ENCODE measurements around the gene APCDD1L. TPM values are rescaled to one million over a fixed set of nuclear protein-coding genes. Genes with fewer than 3 reads are reported as not detected.

Gene APCDD1L
- total and polyA plus RNA-seq, 4 donors, result 1.3 to 14.6 (median 2.0) TPM

DNA sequence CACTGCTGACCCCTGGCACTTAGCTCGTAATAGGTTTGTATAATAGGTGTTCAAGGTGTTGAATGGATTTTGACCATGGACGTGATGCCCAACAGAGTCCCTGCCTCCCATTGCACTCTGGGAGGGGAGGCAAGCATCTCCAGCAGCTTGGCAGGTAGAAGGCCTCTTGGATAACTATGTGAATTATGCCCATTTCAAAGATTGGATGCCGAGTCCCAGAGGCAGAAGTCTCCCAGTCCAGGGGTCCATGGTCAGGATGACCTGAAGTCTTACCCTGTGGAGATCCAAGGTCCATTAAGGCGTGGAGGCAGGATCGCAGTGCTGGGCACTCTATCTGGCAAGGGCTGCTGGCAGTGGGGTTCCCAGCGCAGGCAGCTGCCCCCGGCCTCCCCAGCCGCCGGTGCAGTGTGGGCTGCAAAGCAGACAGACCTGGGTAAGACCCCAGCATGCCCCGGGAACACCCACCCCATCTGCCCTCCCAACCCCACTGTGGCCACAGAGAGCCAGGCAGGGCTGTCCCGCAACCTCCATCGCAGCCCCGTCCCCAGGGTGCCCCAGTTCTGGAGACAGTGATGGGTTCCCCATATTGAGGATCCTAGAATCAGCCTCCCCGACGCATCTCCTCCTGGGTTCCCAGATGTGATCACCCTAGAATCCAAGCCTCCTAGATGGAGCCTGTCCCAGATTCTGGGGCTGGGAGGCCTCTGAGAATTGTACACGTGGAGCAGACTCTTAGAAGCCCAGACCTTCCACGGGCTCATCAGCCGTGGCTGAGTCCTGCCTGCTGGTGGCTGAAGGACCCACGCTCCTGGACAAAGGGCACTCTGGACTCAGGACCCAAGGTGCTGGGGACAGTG is 44.6 kb downstream of the APCDD1L start:
- ATAC-seq (ENCODE audit: low FRiP score), result no peak
- intact Hi-C loops (cut with DNase I), result no loop called here
- Histone ChIP-seq H3K4me1 (ENCODE audit: control insufficient read depth in 1 of 2, insufficient read depth in 2 of 2, low read length in 2 of 2) (no peaks in the 10 kb centered on the region), H3K9me3 (ENCODE audit: control insufficient read depth, low read length) (no peaks in the 10 kb centered on the region), H3K36me3 (ENCODE audit: control insufficient read depth in 1 of 2, insufficient read depth in 2 of 2, low read length in 1 of 2) (no peaks in the 10 kb centered on the region), H3K27me3 (ENCODE audit: control insufficient read depth in 1 of 2, insufficient read depth in 2 of 2, low read length in 1 of 2) (no peaks in the 10 kb centered on the region), H3K4me3 (ENCODE audit: low read length in 2 of 2) (no peak overlapping the region), H3K27ac (ENCODE audit: low read depth in 1 of 2, low read length in 2 of 2) (no peak overlapping the region)
- 93% methylated on average over 19 of the region's 19 CpGs for WGBS, 2 donors
- DNase-seq, result no peak

DNA sequence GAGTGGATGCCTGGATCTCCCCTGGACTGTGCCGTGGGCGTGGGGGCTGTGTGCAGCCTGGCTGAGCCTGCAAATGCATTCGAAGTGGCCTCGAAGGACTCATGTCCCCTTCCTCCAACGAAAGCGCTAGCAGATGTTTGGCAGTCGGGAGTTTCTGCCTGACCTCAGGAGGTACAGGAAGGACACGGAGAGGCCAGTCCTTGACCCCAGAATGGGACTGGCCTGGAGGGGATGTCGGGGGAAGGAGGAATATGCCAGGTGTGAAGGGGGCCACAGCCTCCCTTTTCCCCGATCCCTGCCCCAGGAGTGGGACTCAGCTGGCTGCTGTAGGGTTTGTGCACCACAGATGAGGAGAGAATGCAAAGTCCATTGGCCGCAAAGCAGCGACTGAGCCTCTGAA is 45.6 kb downstream of the APCDD1L start:
- Histone ChIP-seq H3K4me3 (ENCODE audit: low read length in 2 of 2) (no peak overlapping the region), H3K27me3 (ENCODE audit: control insufficient read depth in 1 of 2, insufficient read depth in 2 of 2, low read length in 1 of 2) (no peaks in the 10 kb centered on the region), H3K4me1 (ENCODE audit: control insufficient read depth in 1 of 2, insufficient read depth in 2 of 2, low read length in 2 of 2) (no peaks in the 10 kb centered on the region), H3K9me3 (ENCODE audit: control insufficient read depth, low read length) (no peaks in the 10 kb centered on the region), H3K27ac (ENCODE audit: low read depth in 1 of 2, low read length in 2 of 2) (no peak overlapping the region), H3K36me3 (ENCODE audit: control insufficient read depth in 1 of 2, insufficient read depth in 2 of 2, low read length in 1 of 2) (no peaks in the 10 kb centered on the region)
- WGBS, 2 donors, result 89 to 90% methylated on average over 12 of the region's 12 CpGs
- no peak for ATAC-seq (ENCODE audit: low FRiP score)
- intact Hi-C loops (cut with DNase I), result no loop called here
- DNase-seq, result no peak

DNA sequence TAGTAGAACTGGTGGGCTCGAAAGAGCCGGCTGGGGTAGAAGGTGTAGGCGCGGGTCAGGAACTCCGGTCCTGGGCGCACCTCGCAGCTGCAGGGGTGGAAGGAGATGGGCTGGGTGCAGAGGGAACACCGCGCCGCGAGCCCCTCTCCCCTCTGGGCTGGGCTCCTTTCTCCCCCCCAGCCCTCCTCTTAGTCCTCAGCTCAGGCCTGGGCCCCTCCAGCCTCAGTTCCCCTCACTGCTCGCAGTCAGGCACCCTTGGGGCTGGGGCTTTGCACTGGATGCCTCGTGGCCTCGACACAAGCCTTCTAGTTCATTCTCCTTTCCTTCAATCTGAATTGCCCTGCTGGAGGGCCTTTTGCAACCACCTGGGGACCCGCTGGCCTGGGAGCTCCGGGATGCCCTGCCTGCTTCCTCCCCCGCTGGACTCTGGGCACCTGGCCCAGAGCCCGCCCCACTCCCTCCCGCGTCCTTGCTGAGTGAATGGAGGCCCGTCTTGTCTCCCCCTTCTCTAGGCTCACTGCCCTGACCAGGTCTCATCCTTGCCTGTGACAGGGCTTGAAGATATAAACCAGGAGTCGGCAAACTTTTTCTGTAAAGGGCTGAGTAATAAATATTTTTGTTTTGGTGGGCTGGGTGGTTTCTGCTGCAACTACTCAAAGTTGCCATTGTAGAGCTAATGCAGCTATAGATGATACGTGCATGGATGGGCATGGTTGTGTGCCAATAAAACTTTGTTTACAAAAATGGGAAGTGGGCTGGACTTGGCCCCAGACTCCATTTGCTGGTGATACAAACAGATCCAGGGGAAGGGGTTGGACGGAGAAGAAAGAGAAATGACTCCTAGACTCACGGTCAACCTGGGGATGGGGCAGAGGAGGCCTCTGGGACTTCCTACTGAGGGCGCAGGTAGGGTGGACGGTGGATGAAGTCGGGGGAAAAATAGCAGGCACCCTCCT is 47.3 kb downstream of the APCDD1L start:
- ATAC-seq (ENCODE audit: low FRiP score) (no peak), DNase-seq (no peak)
- Histone ChIP-seq H3K27me3 (ENCODE audit: control insufficient read depth in 1 of 2, insufficient read depth in 2 of 2, low read length in 1 of 2) (no peaks in the 10 kb centered on the region), H3K4me3 (ENCODE audit: low read length in 2 of 2) (no peak overlapping the region), H3K27ac (ENCODE audit: low read depth in 1 of 2, low read length in 2 of 2) (no peak overlapping the region), H3K36me3 (ENCODE audit: control insufficient read depth in 1 of 2, insufficient read depth in 2 of 2, low read length in 1 of 2) (no peaks in the 10 kb centered on the region), H3K4me1 (ENCODE audit: control insufficient read depth in 1 of 2, insufficient read depth in 2 of 2, low read length in 2 of 2) (no peaks in the 10 kb centered on the region), H3K9me3 (ENCODE audit: control insufficient read depth, low read length) (no peaks in the 10 kb centered on the region)
- 80 to 81% methylated on average over 26 to 28 of the region's 28 CpGs for WGBS, 2 donors
- intact Hi-C loops (cut with DNase I), result no loop called here

DNA sequence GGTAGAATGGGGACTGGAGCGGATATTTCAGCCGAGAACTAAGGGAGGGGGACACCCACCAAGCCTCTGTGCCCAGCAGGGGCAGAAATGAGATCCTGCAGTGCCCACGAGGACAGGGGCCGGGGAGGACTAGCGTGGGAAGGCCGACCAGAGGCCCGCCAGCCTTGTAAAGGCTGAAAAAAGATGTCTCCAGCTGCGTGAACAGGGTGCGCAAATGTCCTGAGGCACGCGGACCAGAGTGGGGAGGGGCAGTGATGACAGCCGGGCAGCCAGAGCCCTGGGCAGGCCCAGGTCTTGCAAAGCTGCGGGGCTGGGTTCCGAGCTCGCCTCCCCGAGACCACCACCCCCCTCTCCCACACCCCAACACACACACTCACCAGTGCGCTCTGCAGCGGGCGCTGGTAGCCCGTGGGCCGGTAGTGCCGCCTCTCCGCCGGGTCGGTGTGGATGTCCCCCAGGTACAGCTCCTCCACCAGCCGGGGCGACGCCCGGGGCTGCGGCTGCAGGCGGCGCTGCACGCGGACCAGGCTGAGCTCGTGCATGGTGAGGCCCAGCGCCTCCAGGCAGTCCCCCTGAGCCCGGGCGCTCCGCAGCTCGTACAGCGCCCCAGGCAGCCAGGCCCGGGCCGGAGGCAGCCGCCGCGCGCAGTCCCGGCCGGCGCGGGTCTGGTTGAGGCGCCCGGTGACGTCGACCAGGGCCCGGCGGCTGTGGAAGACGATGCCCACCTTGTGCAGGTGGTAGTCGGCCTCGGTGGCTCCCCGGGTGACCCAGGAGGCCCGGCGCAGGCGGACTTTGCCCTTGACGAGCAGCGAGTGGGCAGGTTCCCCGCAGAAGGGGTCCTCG is 48.2 kb downstream of the APCDD1L start:
- intact Hi-C loops (cut with DNase I), result no loop called here
- WGBS, 2 donors, result 57 to 59% methylated on average over 68 of the region's 68 CpGs
- no peak for ATAC-seq (ENCODE audit: low FRiP score)
- no peaks in the 10 kb centered on the region for H3K27me3 ChIP-seq (ENCODE audit: control insufficient read depth in 1 of 2, insufficient read depth in 2 of 2, low read length in 1 of 2)
- H3K4me1 ChIP-seq (ENCODE audit: control insufficient read depth in 1 of 2, insufficient read depth in 2 of 2, low read length in 2 of 2), result no peaks in the 10 kb centered on the region
- no peak overlapping the region for H3K4me3 ChIP-seq (ENCODE audit: low read length in 2 of 2)
- H3K36me3 ChIP-seq (ENCODE audit: control insufficient read depth in 1 of 2, insufficient read depth in 2 of 2, low read length in 1 of 2), result no peaks in the 10 kb centered on the region
- H3K27ac ChIP-seq (ENCODE audit: low read depth in 1 of 2, low read length in 2 of 2), result no peak overlapping the region
- DNase-seq, result no peak
- no peaks in the 10 kb centered on the region for H3K9me3 ChIP-seq (ENCODE audit: control insufficient read depth, low read length)

GRCh38 chr20:58466095-58466708 is 49.0 kb downstream of the APCDD1L start:
- Histone ChIP-seq H3K36me3 (ENCODE audit: control insufficient read depth in 1 of 2, insufficient read depth in 2 of 2, low read length in 1 of 2) (no peaks in the 10 kb centered on the region), H3K4me1 (ENCODE audit: control insufficient read depth in 1 of 2, insufficient read depth in 2 of 2, low read length in 2 of 2) (no peaks in the 10 kb centered on the region), H3K4me3 (ENCODE audit: low read length in 2 of 2) (no peak overlapping the region), H3K27ac (ENCODE audit: low read depth in 1 of 2, low read length in 2 of 2) (no peak overlapping the region), H3K27me3 (ENCODE audit: control insufficient read depth in 1 of 2, insufficient read depth in 2 of 2, low read length in 1 of 2) (no peaks in the 10 kb centered on the region), H3K9me3 (ENCODE audit: control insufficient read depth, low read length) (no peaks in the 10 kb centered on the region)
- no peak for ATAC-seq (ENCODE audit: low FRiP score)
- no peak for DNase-seq
- WGBS, 2 donors, result 95 to 97% methylated on average over 27 of the region's 27 CpGs
- intact Hi-C loops (cut with DNase I), result no loop called here

DNA sequence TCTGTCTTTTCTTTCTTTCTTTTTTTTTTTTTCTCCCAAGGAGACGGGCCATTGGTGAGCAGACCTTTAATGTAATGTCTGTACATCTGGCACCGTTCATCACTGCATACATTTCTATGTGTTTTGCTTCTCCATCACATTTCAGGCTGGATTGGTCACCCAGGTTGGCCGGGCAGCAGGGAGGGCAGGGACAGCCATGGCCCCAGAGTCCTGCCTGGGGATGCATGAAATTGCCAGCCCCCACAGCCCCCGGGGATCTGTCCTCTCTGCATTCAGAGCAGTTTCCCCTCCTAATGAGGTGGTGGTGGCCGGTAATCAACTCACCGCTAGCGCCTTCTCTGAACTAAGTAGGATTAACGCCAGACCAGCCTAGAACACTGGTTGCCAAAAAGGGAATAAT is 50.4 kb downstream of the APCDD1L start:
- Histone ChIP-seq H3K27me3 (ENCODE audit: control insufficient read depth in 1 of 2, insufficient read depth in 2 of 2, low read length in 1 of 2) (no peaks in the 10 kb centered on the region), H3K9me3 (ENCODE audit: control insufficient read depth, low read length) (no peaks in the 10 kb centered on the region), H3K4me1 (ENCODE audit: control insufficient read depth in 1 of 2, insufficient read depth in 2 of 2, low read length in 2 of 2) (no peaks in the 10 kb centered on the region), H3K4me3 (ENCODE audit: low read length in 2 of 2) (no peak overlapping the region), H3K36me3 (ENCODE audit: control insufficient read depth in 1 of 2, insufficient read depth in 2 of 2, low read length in 1 of 2) (no peaks in the 10 kb centered on the region), H3K27ac (ENCODE audit: low read depth in 1 of 2, low read length in 2 of 2) (no peak overlapping the region)
- intact Hi-C loops (cut with DNase I), result no loop called here
- 77% methylated on average over 8 of the region's 8 CpGs for WGBS, 2 donors
- DNase-seq (no peak), ATAC-seq (ENCODE audit: low FRiP score) (no peak)

GRCh38 chr20:58463256-58463655 is 51.9 kb downstream of the APCDD1L start:
- no peak for ATAC-seq (ENCODE audit: low FRiP score)
- DNase-seq, result no peak
- no peaks in the 10 kb centered on the region for H3K27me3 ChIP-seq (ENCODE audit: control insufficient read depth in 1 of 2, insufficient read depth in 2 of 2, low read length in 1 of 2)
- H3K4me1 ChIP-seq (ENCODE audit: control insufficient read depth in 1 of 2, insufficient read depth in 2 of 2, low read length in 2 of 2), result no peaks in the 10 kb centered on the region
- H3K9me3 ChIP-seq (ENCODE audit: control insufficient read depth, low read length), result no peaks in the 10 kb centered on the region
- H3K36me3 ChIP-seq (ENCODE audit: control insufficient read depth in 1 of 2, insufficient read depth in 2 of 2, low read length in 1 of 2), result no peaks in the 10 kb centered on the region
- 88 to 90% methylated on average over 10 of the region's 10 CpGs for WGBS, 2 donors
- no peak overlapping the region for H3K27ac ChIP-seq (ENCODE audit: low read depth in 1 of 2, low read length in 2 of 2)
- no peak overlapping the region for H3K4me3 ChIP-seq (ENCODE audit: low read length in 2 of 2)
- intact Hi-C loops (cut with DNase I), result no loop called here

DNA sequence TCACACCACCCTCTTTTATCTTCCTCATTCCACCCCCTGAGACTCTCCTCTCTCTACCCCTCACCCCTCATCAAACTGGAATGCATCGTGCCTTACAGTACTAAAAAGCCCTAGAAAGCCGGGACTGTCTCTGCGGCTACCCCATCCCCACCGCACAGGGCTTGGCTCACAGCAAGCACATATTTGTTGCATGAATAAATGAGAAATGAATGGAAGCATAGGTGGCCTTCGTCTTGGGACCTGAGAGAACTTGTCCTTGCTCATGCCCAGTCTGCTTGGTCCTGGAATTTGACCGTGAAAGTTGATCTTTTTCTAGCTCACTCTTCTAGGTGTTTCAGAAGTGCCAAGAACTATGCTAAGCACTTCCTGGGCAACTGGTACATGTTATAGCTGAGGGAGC is 53.3 kb downstream of the APCDD1L start:
- Histone ChIP-seq H3K9me3 (ENCODE audit: control insufficient read depth, low read length) (no peaks in the 10 kb centered on the region), H3K4me3 (ENCODE audit: low read length in 2 of 2) (no peak overlapping the region), H3K27me3 (ENCODE audit: control insufficient read depth in 1 of 2, insufficient read depth in 2 of 2, low read length in 1 of 2) (no peaks in the 10 kb centered on the region), H3K36me3 (ENCODE audit: control insufficient read depth in 1 of 2, insufficient read depth in 2 of 2, low read length in 1 of 2) (no peaks in the 10 kb centered on the region), H3K27ac (ENCODE audit: low read depth in 1 of 2, low read length in 2 of 2) (no peak overlapping the region), H3K4me1 (ENCODE audit: control insufficient read depth in 1 of 2, insufficient read depth in 2 of 2, low read length in 2 of 2) (no peaks in the 10 kb centered on the region)
- ATAC-seq (ENCODE audit: low FRiP score) (no peak), DNase-seq (no peak)
- WGBS, 2 donors, result 94 to 95% methylated on average over 6 of the region's 6 CpGs
- intact Hi-C loops (cut with DNase I), result no loop called here

Data from aorta (tissue), 5 donors.